Measurements from ENCODE around the gene ERMARD. TPM values are rescaled to one million over a fixed set of nuclear protein-coding genes. Genes with fewer than 3 reads are reported as not detected.

ERMARD gene
- total RNA-seq, 1 experiment from 2014 or later = 13.6 TPM

DNA sequence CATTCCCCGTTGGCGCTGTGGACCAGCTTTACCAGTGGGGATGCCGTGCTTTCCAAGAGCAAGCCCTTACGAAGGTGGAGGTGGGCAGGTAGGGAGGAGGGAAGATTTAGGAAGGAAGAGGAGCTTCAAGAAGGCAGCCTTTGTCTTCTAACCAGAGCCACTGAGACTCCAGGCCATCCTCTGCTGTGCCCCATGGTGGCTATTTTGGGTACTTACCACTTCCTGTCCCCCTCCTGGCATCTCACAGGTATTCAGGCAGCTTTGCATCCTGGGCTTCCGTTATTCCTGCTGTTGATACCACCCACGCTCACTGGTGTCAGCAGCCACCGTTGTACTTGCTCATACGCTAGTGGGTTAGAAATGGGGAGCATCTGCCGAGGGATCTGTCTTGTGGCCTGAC is 22.9 kb downstream of the ERMARD start:
- H3K4me1 Mint-ChIP-seq = peaks cover 0 to 2% of the 10 kb centered on the region in 2 experiments; a peak in 1 of 4 replicates
- H3K9ac ChIP-seq (ENCODE audit: extremely low read depth, insufficient read length, low read length) = no peak overlapping the region
- no peak for TF ChIP-seq CTCF (conservative IDR thresholded peaks at IDR 0.05)
- H3K27me3 Mint-ChIP-seq (ENCODE audit: low read depth) = no peaks in the 10 kb centered on the region
- no peak overlapping the region for H4K91ac ChIP-seq (ENCODE audit: insufficient read length, low read depth, low read length)
- no peak overlapping the region for H2AFZ ChIP-seq (ENCODE audit: low read length)
- no peak overlapping the region for H2BK15ac ChIP-seq (ENCODE audit: low read depth, low read length)
- H3K23me2 ChIP-seq (ENCODE audit: insufficient read length, low read depth, low read length, poor library complexity, severe bottlenecking) = no peaks in the 10 kb centered on the region
- H3K4me3 Mint-ChIP-seq = no peak overlapping the region
- no peak overlapping the region for H4K8ac ChIP-seq (replicated peaks; ENCODE audit: insufficient read length, low read depth, low read length)
- H3K9me3 Mint-ChIP-seq = no peaks in the 10 kb centered on the region
- no peaks in the 10 kb centered on the region for H4K20me1 ChIP-seq (ENCODE audit: control insufficient read depth, insufficient read depth, insufficient read length)
- no peaks in the 10 kb centered on the region for H3K4me1 ChIP-seq (ENCODE audit: insufficient read depth, low read length)
- H3K36me3 Mint-ChIP-seq (ENCODE audit: insufficient read depth in 1 of 3, low read depth in 3 of 3) = peaks cover 0 to 14% (median 4%) of the 10 kb centered on the region in 3 experiments; a peak in 4 of 7 replicates
- H3K18ac ChIP-seq (ENCODE audit: insufficient read length, low read depth, low read length) = no peak overlapping the region
- H3K27ac ChIP-seq (ENCODE audit: insufficient read length, low read depth, low read length) = no peak overlapping the region
- no peaks in the 10 kb centered on the region for H3K27me3 ChIP-seq (ENCODE audit: insufficient read depth, low read length)
- H3K23ac ChIP-seq (ENCODE audit: insufficient read length, low read depth, low read length) = no peak overlapping the region
- no peak overlapping the region for H3K27ac Mint-ChIP-seq
- H3K56ac ChIP-seq (ENCODE audit: insufficient read length, low read depth, low read length) = no peak overlapping the region
- WGBS (ENCODE audit: extremely low coverage, insufficient read length, low lambda C conversion rate) = no CpG with 5 or more reads among the region's 9 CpGs
- H3K4ac ChIP-seq (ENCODE audit: low read depth, low read length) = no peak overlapping the region
- H2BK5ac ChIP-seq (ENCODE audit: insufficient read length, low read length) = no peak overlapping the region
- no peaks in the 10 kb centered on the region for H3K79me2 ChIP-seq (ENCODE audit: insufficient read depth, low read length)
- no peaks in the 10 kb centered on the region for H3K9me3 ChIP-seq (ENCODE audit: control insufficient read depth, low read depth, low read length)
- no peak overlapping the region for H3K14ac ChIP-seq (ENCODE audit: insufficient read depth, low read length)
- no peak overlapping the region for H3K4me2 ChIP-seq (ENCODE audit: insufficient read depth, insufficient read length, low read length)
- H4K5ac ChIP-seq (ENCODE audit: insufficient read length, low read depth, low read length) = no peak overlapping the region
- no peak overlapping the region for H2BK12ac ChIP-seq (ENCODE audit: insufficient read length, low read depth, low read length)
- no peak overlapping the region for H2BK120ac ChIP-seq (ENCODE audit: low read depth, low read length, poor library complexity, severe bottlenecking)
- DNase-seq = no peak
- H3T11ph ChIP-seq (ENCODE audit: low read length) = no peak overlapping the region
- no peak overlapping the region for H2AK5ac ChIP-seq (ENCODE audit: insufficient read length, low read length)
- no peaks in the 10 kb centered on the region for H3K79me1 ChIP-seq (ENCODE audit: insufficient read depth, low read depth, low read length, poor library complexity, severe bottlenecking)
- H2BK20ac ChIP-seq (ENCODE audit: low read depth, low read length, poor library complexity, severe bottlenecking) = no peak overlapping the region
